ENCODE measurements around the gene PLBD1.

Gene PLBD1

GRCh38 chr12:14567351-14568162 lies at the start of gene PLBD1:
TSS of gene PLBD1 (minus strand) at chr12:14567883. CDS start at chr12:14567696, 187 bp downstream.
- H3K9me3 ChIP-seq (ENCODE audit: control insufficient read depth, low read length) = no peaks in the 10 kb centered on the region
- peak within 1 kb of the TSS; percentile 77 for H3K4me3 ChIP-seq (ENCODE audit: low read length)
- peak within 1 kb of the TSS; percentile 65 for H3K9ac ChIP-seq (ENCODE audit: low read length)
- no peaks in the 10 kb centered on the region for H3K36me3 ChIP-seq (ENCODE audit: control insufficient read depth, insufficient read depth, low read length, severe bottlenecking)
- peaks cover 12% of the 10 kb centered on the region for H3K4me1 ChIP-seq (ENCODE audit: control insufficient read depth, insufficient read depth, low read length)
- DNase-seq (ENCODE audit: low read depth) = peak; percentile 30
- no peaks in the 10 kb centered on the region for H3K27me3 ChIP-seq (replicated peaks; ENCODE audit: control insufficient read depth, insufficient read depth, low read length)

- no peak for DNase-seq (ENCODE audit: low read depth)
- peaks cover 13% of the 10 kb centered on the region for H3K9me3 ChIP-seq (ENCODE audit: control insufficient read depth, low read length)
- H3K36me3 ChIP-seq (ENCODE audit: control insufficient read depth, insufficient read depth, low read length, severe bottlenecking) = no peaks in the 10 kb centered on the region
- no peak overlapping the region for H3K9ac ChIP-seq (ENCODE audit: low read length)
- H3K4me1 ChIP-seq (ENCODE audit: control insufficient read depth, insufficient read depth, low read length) = no peaks in the 10 kb centered on the region
- H3K4me3 ChIP-seq (ENCODE audit: low read length) = no peak overlapping the region
- H3K27me3 ChIP-seq (replicated peaks; ENCODE audit: control insufficient read depth, insufficient read depth, low read length) = no peaks in the 10 kb centered on the region
Observed at GRCh38 chr12:14614704-14615121, 47.0 kb upstream of the PLBD1 start.

GRCh38 chr12:14613718-14614117 lies 46.0 kb upstream of the PLBD1 start:
- no peaks in the 10 kb centered on the region for H3K4me1 ChIP-seq (ENCODE audit: control insufficient read depth, insufficient read depth, low read length)
- no peak for DNase-seq (ENCODE audit: low read depth)
- H3K9ac ChIP-seq (ENCODE audit: low read length) = no peak overlapping the region
- no peaks in the 10 kb centered on the region for H3K36me3 ChIP-seq (ENCODE audit: control insufficient read depth, insufficient read depth, low read length, severe bottlenecking)
- no peaks in the 10 kb centered on the region for H3K27me3 ChIP-seq (replicated peaks; ENCODE audit: control insufficient read depth, insufficient read depth, low read length)
- peaks cover 16% of the 10 kb centered on the region for H3K9me3 ChIP-seq (ENCODE audit: control insufficient read depth, low read length)
- H3K4me3 ChIP-seq (ENCODE audit: low read length) = no peak overlapping the region

- H3K9me3 ChIP-seq (ENCODE audit: control insufficient read depth, low read length) = peaks cover 24% of the 10 kb centered on the region
- H3K9ac ChIP-seq (ENCODE audit: low read length) = no peak overlapping the region
- no peak overlapping the region for H3K4me3 ChIP-seq (ENCODE audit: low read length)
- DNase-seq (ENCODE audit: low read depth) = no peak
- no peaks in the 10 kb centered on the region for H3K4me1 ChIP-seq (ENCODE audit: control insufficient read depth, insufficient read depth, low read length)
- no peaks in the 10 kb centered on the region for H3K36me3 ChIP-seq (ENCODE audit: control insufficient read depth, insufficient read depth, low read length, severe bottlenecking)
- H3K27me3 ChIP-seq (replicated peaks; ENCODE audit: control insufficient read depth, insufficient read depth, low read length) = no peaks in the 10 kb centered on the region
Observed at GRCh38 chr12:14612898-14613445, 45.3 kb upstream of the PLBD1 start.

GRCh38 chr12:14612250-14612649 lies 44.6 kb upstream of the PLBD1 start:
- Histone ChIP-seq H3K9me3 (ENCODE audit: control insufficient read depth, low read length) (peaks cover 26% of the 10 kb centered on the region), H3K36me3 (ENCODE audit: control insufficient read depth, insufficient read depth, low read length, severe bottlenecking) (no peaks in the 10 kb centered on the region), H3K4me3 (ENCODE audit: low read length) (no peak overlapping the region), H3K4me1 (ENCODE audit: control insufficient read depth, insufficient read depth, low read length) (no peaks in the 10 kb centered on the region), H3K9ac (ENCODE audit: low read length) (no peak overlapping the region), H3K27me3 (replicated peaks; ENCODE audit: control insufficient read depth, insufficient read depth, low read length) (no peaks in the 10 kb centered on the region)
- DNase-seq (ENCODE audit: low read depth) = no peak

- Histone ChIP-seq H3K4me1 (ENCODE audit: control insufficient read depth, insufficient read depth, low read length) (no peaks in the 10 kb centered on the region), H3K36me3 (ENCODE audit: control insufficient read depth, insufficient read depth, low read length, severe bottlenecking) (no peaks in the 10 kb centered on the region), H3K9ac (ENCODE audit: low read length) (no peak overlapping the region), H3K4me3 (ENCODE audit: low read length) (no peak overlapping the region), H3K9me3 (ENCODE audit: control insufficient read depth, low read length) (peaks cover 30% of the 10 kb centered on the region), H3K27me3 (replicated peaks; ENCODE audit: control insufficient read depth, insufficient read depth, low read length) (no peaks in the 10 kb centered on the region)
- DNase-seq (ENCODE audit: low read depth) = no peak
Observed at GRCh38 chr12:14611640-14612203, 44.0 kb upstream of the PLBD1 start.

GRCh38 chr12:14607568-14607967 lies 39.9 kb upstream of the PLBD1 start:
- Histone ChIP-seq H3K9ac (ENCODE audit: low read length) (no peak overlapping the region), H3K36me3 (ENCODE audit: control insufficient read depth, insufficient read depth, low read length, severe bottlenecking) (no peaks in the 10 kb centered on the region), H3K4me3 (ENCODE audit: low read length) (no peak overlapping the region), H3K4me1 (ENCODE audit: control insufficient read depth, insufficient read depth, low read length) (no peaks in the 10 kb centered on the region), H3K9me3 (ENCODE audit: control insufficient read depth, low read length) (peaks cover 69% of the 10 kb centered on the region), H3K27me3 (replicated peaks; ENCODE audit: control insufficient read depth, insufficient read depth, low read length) (no peaks in the 10 kb centered on the region)
- no peak for DNase-seq (ENCODE audit: low read depth)

GRCh38 chr12:14605401-14605989 lies 37.8 kb upstream of the PLBD1 start:
- DNase-seq (ENCODE audit: low read depth) = no peak
- peaks cover 61% of the 10 kb centered on the region for H3K9me3 ChIP-seq (ENCODE audit: control insufficient read depth, low read length)

GRCh38 chr12:14601692-14602478 lies 34.2 kb upstream of the PLBD1 start:
- no peak for DNase-seq (ENCODE audit: low read depth)
- H3K4me1 ChIP-seq (ENCODE audit: control insufficient read depth, insufficient read depth, low read length) = no peaks in the 10 kb centered on the region
- H3K9me3 ChIP-seq (ENCODE audit: control insufficient read depth, low read length) = peaks cover 53% of the 10 kb centered on the region
- no peaks in the 10 kb centered on the region for H3K27me3 ChIP-seq (replicated peaks; ENCODE audit: control insufficient read depth, insufficient read depth, low read length)
- no peaks in the 10 kb centered on the region for H3K36me3 ChIP-seq (ENCODE audit: control insufficient read depth, insufficient read depth, low read length, severe bottlenecking)
- H3K9ac ChIP-seq (ENCODE audit: low read length) = no peak overlapping the region
- no peak overlapping the region for H3K4me3 ChIP-seq (ENCODE audit: low read length)

More at GRCh38 chr12:14605401-14605989, 37.8 kb upstream of the PLBD1 start:
- Histone ChIP-seq H3K36me3 (ENCODE audit: control insufficient read depth, insufficient read depth, low read length, severe bottlenecking) (no peaks in the 10 kb centered on the region), H3K27me3 (replicated peaks; ENCODE audit: control insufficient read depth, insufficient read depth, low read length) (no peaks in the 10 kb centered on the region), H3K9ac (ENCODE audit: low read length) (no peak overlapping the region), H3K4me3 (ENCODE audit: low read length) (no peak overlapping the region), H3K4me1 (ENCODE audit: control insufficient read depth, insufficient read depth, low read length) (no peaks in the 10 kb centered on the region)

GRCh38 chr12:14597480-14597879 lies 29.8 kb upstream of the PLBD1 start:
- Histone ChIP-seq H3K36me3 (ENCODE audit: control insufficient read depth, insufficient read depth, low read length, severe bottlenecking) (no peaks in the 10 kb centered on the region), H3K27me3 (replicated peaks; ENCODE audit: control insufficient read depth, insufficient read depth, low read length) (no peaks in the 10 kb centered on the region)

GRCh38 chr12:14591719-14592118 lies 24.0 kb upstream of the PLBD1 start:
- Histone ChIP-seq H3K36me3 (ENCODE audit: control insufficient read depth, insufficient read depth, low read length, severe bottlenecking) (no peaks in the 10 kb centered on the region), H3K4me1 (ENCODE audit: control insufficient read depth, insufficient read depth, low read length) (no peaks in the 10 kb centered on the region), H3K9me3 (ENCODE audit: control insufficient read depth, low read length) (no peaks in the 10 kb centered on the region), H3K4me3 (ENCODE audit: low read length) (no peak overlapping the region), H3K27me3 (replicated peaks; ENCODE audit: control insufficient read depth, insufficient read depth, low read length) (no peaks in the 10 kb centered on the region), H3K9ac (ENCODE audit: low read length) (no peak overlapping the region)
- DNase-seq (ENCODE audit: low read depth) = no peak

More at GRCh38 chr12:14597480-14597879, 29.8 kb upstream of the PLBD1 start:
- H3K4me3 ChIP-seq (ENCODE audit: low read length) = no peak overlapping the region
- H3K9ac ChIP-seq (ENCODE audit: low read length) = no peak overlapping the region
- no peak for DNase-seq (ENCODE audit: low read depth)
- peaks cover 12% of the 10 kb centered on the region for H3K9me3 ChIP-seq (ENCODE audit: control insufficient read depth, low read length)
- no peaks in the 10 kb centered on the region for H3K4me1 ChIP-seq (ENCODE audit: control insufficient read depth, insufficient read depth, low read length)
